GM19372 (cell line): ENCODE results near the gene RALY.

Experiments used
- ATAC-seq: cut with Tn5 transposase; IDR thresholded peaks from one replicate; pipeline ENCODE4 v1.9.1; 2021; ENCODE audit warnings: mild to moderate bottlenecking, low read depth, moderate library complexity; ENCODE audit not compliant: unreplicated experiment

Gene RALY

DNA sequence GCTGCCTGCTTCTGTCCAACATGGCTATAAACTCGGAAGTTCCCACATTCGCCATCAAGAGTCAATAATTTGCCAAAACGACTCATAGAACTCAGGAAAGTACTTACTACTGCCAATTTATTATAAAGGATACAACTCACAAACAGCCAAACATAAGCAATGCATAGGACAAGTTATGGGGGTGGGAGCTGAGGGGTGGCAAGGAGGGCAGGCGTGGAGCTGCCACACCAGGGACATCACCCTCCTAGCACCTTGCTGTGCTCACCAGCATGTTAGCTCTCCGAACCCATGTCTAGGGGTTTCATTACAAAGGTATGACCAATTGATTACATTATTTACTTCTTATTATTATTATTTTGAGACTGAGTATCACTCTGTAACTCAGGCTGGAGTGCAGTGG lies 106.0 kb downstream of the RALY start:
- no peak for ATAC-seq

- ATAC-seq: no peak
Observed at GRCh38 chr20:34100576-34100975, 106.9 kb downstream of the RALY start.

DNA sequence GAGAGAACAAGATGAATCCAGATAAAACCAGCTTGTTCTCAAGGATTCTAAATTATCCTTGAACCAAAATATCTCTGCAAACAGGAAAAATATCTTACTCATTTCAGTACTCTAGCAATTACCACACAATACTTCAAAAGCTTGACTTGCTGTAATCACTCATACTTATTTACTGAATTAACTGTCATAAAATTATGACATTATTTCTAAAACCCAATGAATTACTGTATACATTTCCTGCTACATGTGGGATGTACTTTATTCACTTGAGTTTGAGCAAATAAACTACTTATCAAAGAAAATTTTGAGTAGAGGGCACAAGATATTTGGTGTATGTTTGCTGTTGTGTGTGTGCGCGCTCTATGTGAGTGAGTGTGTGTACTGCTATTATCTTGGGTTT lies 108.6 kb downstream of the RALY start:
- no peak for ATAC-seq

GRCh38 chr20:34104059-34104458 lies 110.3 kb downstream of the RALY start:
- no peak for ATAC-seq

DNA sequence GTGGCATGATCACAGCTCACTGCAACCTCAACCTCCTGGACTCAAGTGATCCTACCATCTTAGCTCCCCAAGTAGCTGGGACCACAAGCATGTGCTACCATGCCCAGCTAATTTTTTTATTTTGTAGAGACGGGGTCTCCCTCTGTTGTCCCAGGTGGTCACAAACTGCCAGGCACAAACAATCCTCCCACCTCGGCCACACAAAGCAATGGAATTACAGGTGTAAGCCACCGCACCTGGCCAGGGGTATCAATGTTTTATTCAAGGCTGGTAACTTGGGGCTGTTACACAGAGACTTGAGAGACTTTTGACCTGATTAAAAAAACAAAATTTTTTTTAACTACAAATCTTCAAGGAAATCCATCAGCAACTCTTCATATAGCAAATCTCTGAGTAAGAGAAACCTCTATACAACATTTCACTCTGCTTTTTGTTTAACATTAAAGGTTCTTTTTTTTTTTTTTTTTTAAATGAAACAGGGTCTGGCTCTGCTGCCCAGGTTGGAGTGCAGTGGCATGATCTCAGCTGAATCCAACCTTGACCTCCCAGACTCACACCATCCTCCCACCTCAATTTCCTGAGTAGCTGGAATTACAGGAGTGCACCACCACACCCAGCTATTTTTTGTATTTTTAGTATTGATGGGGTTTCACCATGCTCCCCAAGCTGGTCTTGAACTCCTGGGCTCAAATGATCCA lies 112.4 kb downstream of the RALY start:
- no peak for ATAC-seq

- no peak for ATAC-seq
Observed at GRCh38 chr20:34108616-34109174, 115.0 kb downstream of the RALY start.

DNA sequence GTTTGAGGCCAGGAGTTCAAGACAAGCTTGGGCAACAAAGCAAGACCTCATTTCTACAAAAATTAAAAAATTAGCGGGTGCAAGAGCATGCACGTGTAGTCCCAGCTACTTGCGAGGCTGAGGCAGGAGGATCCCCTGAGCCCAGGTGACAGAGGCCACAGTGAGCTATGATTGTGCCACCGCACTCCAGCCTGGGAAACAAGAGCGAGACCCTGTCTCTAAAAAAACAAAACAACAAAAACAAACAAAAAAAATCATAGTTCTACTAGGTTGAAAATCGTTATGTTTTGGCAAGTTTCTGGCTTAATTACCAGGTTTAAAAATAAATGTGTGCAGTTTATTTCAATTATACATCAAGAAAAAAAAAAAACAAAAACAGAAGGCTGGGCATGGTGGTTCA lies 115.7 kb downstream of the RALY start:
- ATAC-seq: no peak

GRCh38 chr20:34110025-34110744 lies 116.5 kb downstream of the RALY start:
- no peak for ATAC-seq

DNA sequence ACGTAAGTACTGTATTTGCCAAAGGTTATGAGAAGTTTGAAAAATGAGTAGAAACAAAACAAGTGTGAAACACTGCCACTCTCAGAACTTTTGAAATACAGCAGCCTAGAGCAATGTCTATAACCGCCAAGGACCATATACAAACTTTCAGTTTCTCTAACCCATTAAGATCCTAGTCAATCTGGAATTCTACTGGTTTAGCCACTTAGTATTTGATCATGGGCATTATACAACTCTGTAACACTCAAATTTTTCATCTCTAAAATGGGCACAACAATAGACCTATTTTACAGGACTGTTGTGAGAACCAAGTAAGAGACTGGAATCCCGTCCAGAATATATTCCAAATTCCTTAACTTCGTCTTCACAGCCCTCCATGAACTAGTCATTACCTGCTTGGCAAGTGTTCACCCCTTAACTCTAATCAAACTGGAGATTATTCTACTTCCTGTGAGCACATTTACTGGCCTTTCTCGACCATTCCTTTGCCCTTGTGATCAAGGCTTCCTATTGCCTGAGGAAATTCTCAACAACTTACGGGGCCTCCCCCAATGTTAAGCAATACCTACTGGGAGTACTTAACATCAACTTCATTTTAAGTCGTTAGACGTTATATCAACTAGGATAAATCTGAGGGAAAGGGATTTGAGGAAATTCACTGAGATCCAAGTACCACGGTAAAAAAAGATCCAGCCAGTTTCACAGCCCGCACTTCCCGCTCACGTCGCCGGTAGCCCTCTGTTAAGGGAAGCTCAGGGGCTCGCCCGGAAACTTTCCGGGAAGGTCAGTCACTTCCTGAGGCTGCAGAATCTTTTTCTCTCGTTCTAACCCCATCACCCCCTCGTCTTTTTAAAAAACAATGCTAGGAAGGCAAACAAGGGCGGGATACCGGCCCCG lies 117.3 kb downstream of the RALY start:
- ATAC-seq: no peak

- ATAC-seq: peak; percentile 89
Observed at GRCh38 chr20:34111702-34112599, 118.2 kb downstream of the RALY start, which contains the start of gene EIF2S2. TSS of gene EIF2S2 (minus strand) at chr20:34112243. CDS start at chr20:34112110, 133 bp downstream.

DNA sequence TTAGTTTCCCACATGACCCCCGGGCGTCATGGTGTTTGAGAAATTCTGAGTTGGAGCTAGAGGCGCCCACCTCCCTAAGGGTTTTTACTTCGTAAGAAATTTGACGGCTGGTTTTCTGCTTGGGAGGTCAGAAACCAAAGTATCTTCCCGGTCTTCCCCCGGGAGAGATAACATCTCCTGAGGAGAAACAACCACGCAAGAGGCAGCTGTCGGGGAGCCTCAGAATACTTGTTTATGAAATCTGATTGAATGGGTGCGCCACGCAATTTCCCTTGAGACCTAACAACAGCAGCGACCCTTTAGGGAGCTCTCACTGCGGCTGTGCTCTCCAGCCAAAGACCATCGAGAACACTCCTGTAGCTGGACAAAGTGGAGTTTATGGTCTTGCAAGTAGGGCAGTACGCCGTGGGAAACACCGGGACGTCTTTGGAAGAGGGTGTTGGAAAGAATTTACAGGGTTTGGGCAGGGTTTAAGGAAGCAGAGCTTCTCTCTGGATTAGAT lies 118.9 kb downstream of the RALY start:
- ATAC-seq: no peak

DNA sequence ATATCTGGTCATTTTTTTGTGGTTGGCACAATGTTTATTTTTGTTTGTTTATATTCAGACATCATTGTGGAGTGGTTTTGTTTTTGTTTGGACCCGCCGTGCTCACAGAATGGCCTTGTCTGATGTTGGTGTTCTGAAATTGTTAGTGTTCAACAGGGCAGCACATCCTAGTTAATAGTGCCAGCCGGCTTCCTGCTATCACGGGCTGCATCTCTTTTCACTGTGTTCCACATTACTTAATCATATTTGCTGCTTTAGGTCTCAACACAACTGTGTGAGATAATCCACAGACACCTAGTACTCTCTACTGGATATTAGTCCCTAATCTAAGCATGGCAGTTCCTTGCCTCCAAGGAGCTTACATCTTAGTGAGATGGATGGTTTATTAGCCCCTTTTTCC lies 121.1 kb downstream of the RALY start:
- ATAC-seq: no peak

DNA sequence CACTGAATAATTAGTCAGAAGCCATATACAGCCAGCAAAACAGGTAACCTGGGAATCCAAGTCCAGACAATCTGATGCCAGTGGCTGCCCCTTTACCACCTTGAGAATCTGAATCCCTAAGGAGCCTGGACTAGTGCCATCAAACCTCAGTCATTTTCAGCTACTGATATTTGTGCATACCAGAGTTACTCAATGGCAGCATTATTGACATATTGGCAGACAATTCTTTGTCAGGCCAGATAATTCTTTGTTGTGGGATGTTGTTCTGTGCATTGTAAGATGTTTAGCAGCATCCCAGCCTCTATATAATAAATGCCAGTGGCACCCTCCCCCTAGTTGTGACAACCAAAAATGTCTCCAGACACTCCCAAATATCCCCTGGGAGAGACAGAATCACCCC lies 121.5 kb downstream of the RALY start:
- ATAC-seq: no peak

DNA sequence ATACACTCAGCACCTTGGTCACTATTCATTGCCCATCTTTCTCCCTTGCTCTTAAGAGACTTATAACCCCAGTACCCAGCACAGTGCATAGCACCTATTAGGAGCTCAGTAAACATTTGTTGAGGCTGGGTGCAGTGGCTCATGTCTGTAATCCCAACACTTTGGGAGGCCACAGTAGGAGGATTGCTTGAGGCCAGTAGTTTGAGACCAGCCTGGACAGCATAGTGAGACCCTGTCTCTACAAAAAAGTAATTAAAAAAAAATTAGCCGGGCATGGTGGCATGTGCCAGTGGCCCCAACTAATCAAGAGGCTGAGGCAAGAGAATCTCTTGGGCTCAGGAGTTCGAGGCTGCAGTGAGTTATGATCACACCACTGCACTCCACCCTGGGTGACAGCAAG lies 126.5 kb downstream of the RALY start:
- ATAC-seq: no peak

DNA sequence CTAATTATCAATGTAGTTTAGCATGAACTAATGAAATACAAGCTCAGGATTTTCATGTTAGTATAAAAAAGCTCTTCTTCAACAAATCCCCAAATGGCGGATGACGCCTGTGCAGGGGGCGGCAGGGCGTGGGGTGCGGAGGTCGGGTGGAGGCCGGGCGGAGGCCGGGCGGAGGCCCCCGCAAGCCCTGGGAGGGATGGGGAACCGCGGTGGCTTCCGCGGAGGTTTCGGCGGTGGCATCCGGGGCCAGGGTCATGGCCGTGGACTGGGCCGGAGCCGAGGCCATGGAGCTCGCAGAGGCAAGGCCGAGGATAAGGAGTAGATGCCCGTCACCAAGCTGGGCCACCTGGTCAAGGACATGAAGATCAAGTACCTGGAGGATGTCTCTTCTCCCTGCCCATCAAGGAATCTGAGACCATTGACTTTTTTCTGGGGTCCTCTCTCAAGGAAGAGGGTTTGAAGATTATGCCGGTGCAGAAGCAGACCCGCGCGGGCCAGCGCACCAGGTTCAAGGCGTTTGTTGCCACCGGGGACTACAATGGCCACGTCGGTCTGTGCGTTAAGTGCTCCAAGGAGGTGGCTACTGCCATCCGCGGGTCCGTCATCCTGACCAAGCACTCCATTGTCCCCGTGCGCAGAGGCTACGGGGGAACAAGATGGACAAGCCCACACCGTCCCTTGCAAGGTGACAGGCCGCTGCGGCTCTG lies 128.7 kb downstream of the RALY start:
- ATAC-seq: no peak

GRCh38 chr20:34123309-34123708 lies 129.6 kb downstream of the RALY start:
- ATAC-seq: no peak

- ATAC-seq: no peak
Observed at GRCh38 chr20:34124469-34125249, 130.9 kb downstream of the RALY start.

GRCh38 chr20:34127792-34128191 lies 134.1 kb downstream of the RALY start:
- ATAC-seq: no peak
